ENCODE results near the gene RBMS3.
"Not testable (repeated sequence)": the region's sequence is repeated elsewhere in the genome, so short reads cannot be mapped to it uniquely, and the experiment has no call there.

The RBMS3 gene

GRCh38 chr3:29427266-29428103 is 146.6 kb downstream of the RBMS3 start:
- FAIRE-seq (no peak), DNase-seq (ENCODE audit: low spot score) (no peak)

GRCh38 chr3:29429055-29429679 is 148.3 kb downstream of the RBMS3 start:
- DNase-seq (ENCODE audit: low spot score): no peak
- FAIRE-seq: no peak

GRCh38 chr3:29430558-29430971 is 149.7 kb downstream of the RBMS3 start:
- DNase-seq (ENCODE audit: low spot score) (peak; percentile 13), FAIRE-seq (no peak)

- no peak for FAIRE-seq
- DNase-seq (ENCODE audit: low spot score): no peak
Observed at GRCh38 chr3:29436612-29437323, 155.9 kb downstream of the RBMS3 start.

GRCh38 chr3:29438580-29438979 is 157.7 kb downstream of the RBMS3 start:
- DNase-seq (ENCODE audit: low spot score) (no peak), FAIRE-seq (no peak)

GRCh38 chr3:29440413-29441305 is 159.8 kb downstream of the RBMS3 start:
- no peak for FAIRE-seq
- DNase-seq (ENCODE audit: low spot score): no peak

- FAIRE-seq: no peak
- DNase-seq (ENCODE audit: low spot score): no peak
Observed at GRCh38 chr3:29441422-29441821, 160.6 kb downstream of the RBMS3 start.

GRCh38 chr3:29447946-29448627 is 167.2 kb downstream of the RBMS3 start:
- FAIRE-seq: no peak
- no peak for DNase-seq (ENCODE audit: low spot score)

GRCh38 chr3:29451920-29452319 is 171.0 kb downstream of the RBMS3 start:
- peak; percentile 23 for FAIRE-seq
- DNase-seq (ENCODE audit: low spot score): no peak

GRCh38 chr3:29452934-29453283 is 172.0 kb downstream of the RBMS3 start:
- FAIRE-seq: no peak
- no peak for DNase-seq (ENCODE audit: low spot score)

GRCh38 chr3:29453284-29454001 is 172.6 kb downstream of the RBMS3 start:
- DNase-seq (ENCODE audit: low spot score) (no peak), FAIRE-seq (no peak)

GRCh38 chr3:29454161-29454611 is 173.3 kb downstream of the RBMS3 start:
- DNase-seq (ENCODE audit: low spot score) (no peak), FAIRE-seq (no peak)

GRCh38 chr3:29456901-29457300 is 176.0 kb downstream of the RBMS3 start:
- no peak for FAIRE-seq
- no peak for DNase-seq (ENCODE audit: low spot score)

- FAIRE-seq: no peak
- no peak for DNase-seq (ENCODE audit: low spot score)
Observed at GRCh38 chr3:29463304-29463703, 182.4 kb downstream of the RBMS3 start.

GRCh38 chr3:29465836-29466235 is 185.0 kb downstream of the RBMS3 start:
- DNase-seq (ENCODE audit: low spot score): no peak
- FAIRE-seq: no peak

GRCh38 chr3:29466442-29466841 is 185.6 kb downstream of the RBMS3 start:
- DNase-seq (ENCODE audit: low spot score) (no peak), FAIRE-seq (no peak)

- DNase-seq (ENCODE audit: low spot score) (no peak), FAIRE-seq (no peak)
Observed at GRCh38 chr3:29468187-29468586, 187.3 kb downstream of the RBMS3 start.

- not testable (repeated sequence) for FAIRE-seq; DNase-seq (ENCODE audit: low spot score)
Observed at GRCh38 chr3:29473481-29474170, 192.8 kb downstream of the RBMS3 start.

GRCh38 chr3:29475305-29475840 is 194.5 kb downstream of the RBMS3 start:
- DNase-seq (ENCODE audit: low spot score) (no peak), FAIRE-seq (no peak)
